MM.1S (cell line): ENCODE results near the gene CREB5.

ENCODE experiments used
- DNase-seq: peaks from one replicate; pipeline ENCODE4 v3.0.0-alpha.2; 2015
- H2AFZ ChIP-seq: fragments of 300-600 bp; sonication (generic); 2 replicates; pipeline ENCODE4 v1.6.0; 2016; ENCODE audit warnings: antibody characterized with exemption, low read length
- H3F3A ChIP-seq: fragments of 300-600 bp; sonication (generic); 2 replicates; pipeline ENCODE4 v1.6.1; 2016; ENCODE audit warnings: mild to moderate bottlenecking, antibody characterized with exemption, low read length, moderate library complexity, mixed read lengths; ENCODE audit not compliant: insufficient read depth
- H3K27ac ChIP-seq: fragments of 300-600 bp; sonication (generic); 2 replicates; pipeline ENCODE4 v1.5.1; 2016; ENCODE audit warnings: mild to moderate bottlenecking, low read length
- H3K27me3 ChIP-seq: fragments of 300-600 bp; sonication (generic); replicated peaks from 2 replicates; pipeline ENCODE4 v1.6.0; 2016; ENCODE audit warnings: low read length; ENCODE audit not compliant: insufficient read depth
- H3K36me3 ChIP-seq: fragments of 300-600 bp; sonication (generic); replicated peaks from 2 replicates; pipeline ENCODE4 v1.6.1; 2016; ENCODE audit warnings: mild to moderate bottlenecking, low read length, mixed read lengths; ENCODE audit not compliant: insufficient read depth
- H3K4me1 ChIP-seq: fragments of 300-600 bp; sonication (generic); 2 replicates; pipeline ENCODE4 v1.6.1; 2016; ENCODE audit warnings: low read length, mixed read lengths
- H3K4me2 ChIP-seq: fragments of 300-600 bp; sonication (generic); 2 replicates; pipeline ENCODE4 v1.6.0; 2016; ENCODE audit warnings: low read depth, low read length
- H3K4me3 ChIP-seq: fragments of 300-600 bp; sonication (generic); 2 replicates; pipeline ENCODE4 v1.5.1; 2016; ENCODE audit warnings: low read length, mixed read lengths
- H3K79me2 ChIP-seq: fragments of 300-600 bp; sonication (generic); 2 replicates; pipeline ENCODE4 v1.6.1; 2016; ENCODE audit warnings: mixed run types, low read length, mixed read lengths
- H3K9ac ChIP-seq: fragments of 300-600 bp; sonication (generic); 2 replicates; pipeline ENCODE4 v1.6.1; 2016; ENCODE audit warnings: low read length, mixed read lengths
- H3K9me2 ChIP-seq: fragments of 300-600 bp; sonication (generic); replicated peaks from 2 replicates; pipeline ENCODE4 v1.6.1; 2016; ENCODE audit warnings: mild to moderate bottlenecking, low read length, mixed read lengths; ENCODE audit not compliant: insufficient read depth
- H3K9me3 ChIP-seq: fragments of 300-600 bp; sonication (generic); replicated peaks from 2 replicates; pipeline ENCODE4 v1.6.1; 2016; ENCODE audit warnings: mild to moderate bottlenecking, low read length, mixed read lengths; ENCODE audit not compliant: insufficient read depth
- H4K20me1 ChIP-seq: fragments of 300-600 bp; sonication (generic); 2 replicates; pipeline ENCODE4 v1.6.1; 2016; ENCODE audit warnings: mild to moderate bottlenecking, low read length, moderate library complexity, mixed read lengths; ENCODE audit not compliant: insufficient read depth
- CTCF ChIP-seq: fragments of 300-600 bp; sonication (generic); IDR thresholded peaks from 2 replicates; pipeline ENCODE4 v1.5.1; 2016; ENCODE audit warnings: antibody characterized with exemption, low read length, mixed read lengths
- EZH2 ChIP-seq: fragments of 300-600 bp; sonication (generic); optimal IDR thresholded peaks from 2 replicates; pipeline ENCODE3; 2017; ENCODE audit warnings: low read depth, mild to moderate bottlenecking, antibody characterized with exemption, low read length, mixed read lengths
- EZH2phosphoT487 ChIP-seq: fragments of 300-600 bp; sonication (generic); IDR thresholded peaks from 2 replicates; pipeline ENCODE4 v1.6.1; 2018; ENCODE audit warnings: antibody characterized with exemption, low read length

The CREB5 gene

GRCh38 chr7:28643188-28643569 lies 230.9 kb downstream of the CREB5 start:
- no peaks in the 10 kb centered on the region for H4K20me1 ChIP-seq
- H2AFZ ChIP-seq: no peak overlapping the region
- no peaks in the 10 kb centered on the region for H3K9me2 ChIP-seq
- TF ChIP-seq CTCF: no peak
- no peak for TF ChIP-seq EZH2phosphoT487
- no peak for TF ChIP-seq EZH2
- no peaks in the 10 kb centered on the region for H3K27me3 ChIP-seq
- no peak overlapping the region for H3K27ac ChIP-seq
- no peaks in the 10 kb centered on the region for H3F3A ChIP-seq
- no peaks in the 10 kb centered on the region for H3K4me1 ChIP-seq
- no peaks in the 10 kb centered on the region for H3K9me3 ChIP-seq
- no peaks in the 10 kb centered on the region for H3K79me2 ChIP-seq
- H3K4me3 ChIP-seq: no peak overlapping the region
- DNase-seq: no peak
- no peaks in the 10 kb centered on the region for H3K36me3 ChIP-seq
- H3K4me2 ChIP-seq: no peak overlapping the region
- H3K9ac ChIP-seq: no peak overlapping the region

GRCh38 chr7:28643584-28644340 lies 231.4 kb downstream of the CREB5 start:
- H3K27me3 ChIP-seq: no peaks in the 10 kb centered on the region
- H3K27ac ChIP-seq: no peak overlapping the region
- no peak overlapping the region for H2AFZ ChIP-seq
- no peaks in the 10 kb centered on the region for H3F3A ChIP-seq
- no peak overlapping the region for H3K4me3 ChIP-seq
- no peaks in the 10 kb centered on the region for H3K9me2 ChIP-seq
- no peak overlapping the region for H3K4me2 ChIP-seq
- no peak for TF ChIP-seq EZH2
- TF ChIP-seq CTCF: no peak
- TF ChIP-seq EZH2phosphoT487: no peak
- H4K20me1 ChIP-seq: no peaks in the 10 kb centered on the region
- H3K4me1 ChIP-seq: no peaks in the 10 kb centered on the region
- H3K79me2 ChIP-seq: no peaks in the 10 kb centered on the region
- no peak for DNase-seq
- H3K9me3 ChIP-seq: no peaks in the 10 kb centered on the region
- no peaks in the 10 kb centered on the region for H3K36me3 ChIP-seq
- no peak overlapping the region for H3K9ac ChIP-seq

GRCh38 chr7:28645866-28646265 lies 233.5 kb downstream of the CREB5 start:
- TF ChIP-seq CTCF (no peak), EZH2phosphoT487 (no peak), EZH2 (no peak)
- H3K27ac ChIP-seq: no peak overlapping the region
- no peaks in the 10 kb centered on the region for H4K20me1 ChIP-seq

More at GRCh38 chr7:28645866-28646265, 233.5 kb downstream of the CREB5 start:
- H3F3A ChIP-seq: no peaks in the 10 kb centered on the region
- H3K9me2 ChIP-seq: no peaks in the 10 kb centered on the region
- H3K27me3 ChIP-seq: no peaks in the 10 kb centered on the region
- H3K9me3 ChIP-seq: no peaks in the 10 kb centered on the region
- no peak for DNase-seq
- no peak overlapping the region for H3K4me2 ChIP-seq
- no peaks in the 10 kb centered on the region for H3K4me1 ChIP-seq
- H3K9ac ChIP-seq: no peak overlapping the region
- H2AFZ ChIP-seq: no peak overlapping the region
- no peaks in the 10 kb centered on the region for H3K79me2 ChIP-seq
- no peaks in the 10 kb centered on the region for H3K36me3 ChIP-seq
- no peak overlapping the region for H3K4me3 ChIP-seq
